Measurements from ENCODE around the gene ZGRF1.
"Not testable (repeated sequence)": the region's sequence is repeated elsewhere in the genome, so short reads cannot be mapped to it uniquely, and the experiment has no call there.

DNA sequence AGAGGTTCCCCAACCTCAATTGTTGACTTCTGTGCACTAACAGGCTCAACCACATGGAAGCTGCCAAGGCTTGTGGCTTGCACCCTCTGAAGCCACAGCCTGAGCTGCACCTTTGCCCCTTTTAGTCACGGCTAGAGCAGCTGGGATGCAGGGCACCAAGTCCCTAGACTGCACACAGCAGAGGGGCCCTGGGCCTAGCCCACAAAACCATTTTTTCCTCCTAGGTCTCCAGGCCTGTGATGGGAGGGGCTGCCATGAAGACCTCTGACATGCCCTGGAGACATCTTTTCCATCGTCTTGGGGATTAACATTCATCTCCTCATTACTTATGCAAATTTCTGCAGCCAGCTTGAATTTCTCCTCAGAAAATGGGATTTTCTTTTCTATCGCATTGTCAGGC, 145.9 kb downstream of the ZGRF1 start:
- TF ChIP-seq POLR2A (IDR thresholded peaks at IDR 0.05; ENCODE audit: low read length); GATA1 (IDR thresholded peaks at IDR 0.05; ENCODE audit: low read depth, low read length): not testable (repeated sequence)
